HepG2 (cell line): Measurements from ENCODE around the gene ITK. TPM values are rescaled to one million over a fixed set of nuclear protein-coding genes. Genes with fewer than 3 reads are reported as not detected.
A peak's percentile ranks its signal among the peaks of the same experiment; 100 is the strongest.

Experiments
- ATAC-seq: fragments of 200-7000 bp; cut with Tn5 transposase; 3 replicates; pipeline ENCODE4 v1.9.1; 2020; ENCODE audit warnings: mild to moderate bottlenecking, moderate library complexity
- BruUV-seq: library from RNA; stranded (reverse); fragments of 400-500 nt; replicated peaks from 2 replicates; lab custom pipeline; 2021; lab: Mats Ljungman, UMichigan
- CTCF ChIA-PET: fragments of 300-600 bp; formaldehyde crosslinking; extraction: SDS; loops from one replicate; lab custom pipeline; 2021; ENCODE audit warnings: low total read pairs, inconsistent platforms, low intra/inter-chr PET ratio; lab: Yijun Ruan, JAX
- POLR2A ChIA-PET: fragments of 350-600 bp; sonication (Branson Sonifier 250); formaldehyde crosslinking; loops from one replicate; lab custom pipeline; 2020; ENCODE audit warnings: antibody characterized with exemption, inconsistent platforms; lab: Yijun Ruan, JAX
- DNase-seq: peaks from one replicate; pipeline ENCODE4 v3.0.0-alpha.2; 2015; ENCODE audit warnings: low spot score
- FAIRE-seq: peaks from 3 replicates; lab custom pipeline; 2011; peaks lifted over from hg19 to GRCh38; lab: Jason Lieb, UNC
- H2AFZ ChIP-seq: one replicate; pipeline ENCODE4 v1.6.1; 2011; ENCODE audit warnings: low read length, inconsistent platforms
- H3K27ac ChIP-seq: fragments of 300-600 bp; 3 replicates; pipeline ENCODE4 v1.8.0; 2011; ENCODE audit warnings: mixed run types, mild to moderate bottlenecking, mixed read lengths, low read length, inconsistent platforms; ENCODE audit not compliant: insufficient read depth; ENCODE audit errors: extremely low read length
- H3K27me3 ChIP-seq, 2 experiments: fragments of 200-600 bp in 1 of 2; 2 replicates in 1 of 2; 3 replicates in 1 of 2; pipeline versions ENCODE4 v1.6.0 to v1.8.0; 2011; ENCODE audit warnings: low read length in 2 of 2, mild to moderate bottlenecking in 2 of 2, moderate library complexity in 2 of 2, inconsistent platforms in 1 of 2; ENCODE audit not compliant: insufficient read depth in 2 of 2, control insufficient read depth in 1 of 2
- H3K36me3 ChIP-seq, 2 experiments: fragments of 200-600 bp in 1 of 2; replicated peaks in 1 of 2; 2 replicates in 1 of 2; 3 replicates in 1 of 2; pipeline versions ENCODE4 v1.5.1 to v1.8.0; 2011; ENCODE audit warnings: low read length in 2 of 2, inconsistent platforms in 1 of 2; ENCODE audit not compliant: insufficient read depth in 2 of 2, control insufficient read depth in 1 of 2
- H3K4me1 ChIP-seq: 2 replicates; pipeline ENCODE4 v1.5.1; 2012; ENCODE audit warnings: low read length, inconsistent platforms; ENCODE audit not compliant: insufficient read depth
- H3K4me2 ChIP-seq: 2 replicates; pipeline ENCODE4 v1.6.0; 2011; ENCODE audit warnings: low read depth, low read length, inconsistent platforms
- H3K4me3 ChIP-seq, 3 experiments: fragments of 200-600 bp in 1 of 3; sonication (generic), shearing (Covaris generic) in 1 of 3; replicated peaks in 1 of 3; 2 replicates each; pipeline ENCODE4 v1.5.1; 2011 to 2016; ENCODE audit warnings: low read length in 3 of 3, inconsistent platforms in 2 of 3, low read depth in 2 of 3, mild to moderate bottlenecking in 2 of 3, control low read depth in 1 of 3, mixed read lengths in 1 of 3; ENCODE audit not compliant: insufficient read depth in 1 of 3
- H3K79me2 ChIP-seq: one replicate; pipeline ENCODE4 v1.6.1; 2011; ENCODE audit warnings: low read length, inconsistent platforms; ENCODE audit not compliant: insufficient read depth
- H3K9ac ChIP-seq: 2 replicates; pipeline ENCODE4 v1.6.0; 2011; ENCODE audit warnings: mild to moderate bottlenecking, low read depth, low read length, inconsistent platforms; ENCODE audit not compliant: insufficient read depth
- H3K9me3 ChIP-seq: 2 replicates; pipeline ENCODE4 v1.5.1; 2012; ENCODE audit warnings: mild to moderate bottlenecking, low read length
- H4K20me1 ChIP-seq: 2 replicates; pipeline ENCODE4 v1.6.0; 2011; ENCODE audit warnings: inconsistent platforms, mild to moderate bottlenecking, low read length, moderate library complexity; ENCODE audit not compliant: insufficient read depth
- CTCF ChIP-seq: sonication (generic); formaldehyde crosslinking; IDR thresholded peaks from 2 replicates; pipeline ENCODE4 v1.5.0; 2020; ENCODE audit warnings: mild to moderate bottlenecking, missing genetic modification reagents, moderate library complexity
- RXRB ChIP-seq: IDR thresholded peaks from 2 replicates; pipeline ENCODE4 v1.6.1; 2016; ENCODE audit warnings: borderline replicate concordance, missing genetic modification reagents, missing compliant biosample characterization
- ZMAT3 ChIP-seq: sonication (generic); formaldehyde crosslinking; conservative IDR thresholded peaks from 2 replicates; pipeline ENCODE4 v1.7.0; 2021; ENCODE audit warnings: missing genetic modification reagents
- ZNF619 ChIP-seq: sonication (generic); formaldehyde crosslinking; IDR thresholded peaks from 2 replicates; pipeline ENCODE4 v1.4.0; 2020; ENCODE audit warnings: mild to moderate bottlenecking, missing genetic modification reagents
- ZSCAN25 ChIP-seq: sonication (generic); formaldehyde crosslinking; IDR thresholded peaks from 2 replicates; pipeline ENCODE4 v1.8.0; 2022; ENCODE audit warnings: mild to moderate bottlenecking, missing genetic modification reagents
- WGBS: methylation state at CpG from one replicate; pipeline ENCODE4 v1.1.6; 2017; ENCODE audit warnings: low lambda C conversion rate; 5-methylcytosine and 5-hydroxymethylcytosine counted together
- in situ Hi-C: cut with HindIII; loops from 2 replicates; pipeline ENCODE4 v1.10.0; 2017; ENCODE audit warnings: low pct_unique_long_range_greater_than_20kb; ENCODE audit not compliant: extremely low pct_ligation_motif_present
- intact Hi-C: fragments of 100-400 bp; cut with micrococcal nuclease; formaldehyde crosslinking; loops from one replicate; pipeline ENCODE4 v1.10.0; 2022; ENCODE audit not compliant: unreplicated experiment
- polyA plus RNA-seq, 8 experiments: library from polyadenylated mRNA; depleted of rRNA in 3 of 8; stranded (reverse) in 7 of 8; unstranded in 1 of 8; fragments of >200 nt; fragmentation: Illumina TruSeq in 4 of 8; extraction: Trizol in 4 of 8; gene quantifications; 2 replicates each; pipeline versions ENCODE4 v1.2.1 to v1.2.3, GENCODE V29; 2011 to 2016; ENCODE audit warnings: low read depth in 4 of 8, missing spikeins in 1 of 8, mixed read lengths in 1 of 8; ENCODE audit not compliant: insufficient read depth in 1 of 8
- total RNA-seq, 5 experiments: library from RNA; depleted of rRNA; stranded (reverse); fragments of >200 nt; fragmentation: Illumina TruSeq; extraction: Trizol; gene quantifications; 2 replicates each; pipeline ENCODE4 v1.2.3, GENCODE V29; 2016; ENCODE audit warnings: low read depth in 1 of 5
- TF ChIP-seq, protein P1 (sequence below): sonication (generic); formaldehyde crosslinking; IDR thresholded peaks from 2 replicates; pipeline ENCODE4 v1.5.1; 2020; ENCODE audit warnings: missing genetic modification reagents, mild to moderate bottlenecking, borderline replicate concordance

ITK gene
- total and polyA plus RNA-seq, 2 of the 13 experiments (the other 11 are each of a cell fraction or from before 2014, with no cell fraction given), result 0.01 TPM; not detected in 1

DNA sequence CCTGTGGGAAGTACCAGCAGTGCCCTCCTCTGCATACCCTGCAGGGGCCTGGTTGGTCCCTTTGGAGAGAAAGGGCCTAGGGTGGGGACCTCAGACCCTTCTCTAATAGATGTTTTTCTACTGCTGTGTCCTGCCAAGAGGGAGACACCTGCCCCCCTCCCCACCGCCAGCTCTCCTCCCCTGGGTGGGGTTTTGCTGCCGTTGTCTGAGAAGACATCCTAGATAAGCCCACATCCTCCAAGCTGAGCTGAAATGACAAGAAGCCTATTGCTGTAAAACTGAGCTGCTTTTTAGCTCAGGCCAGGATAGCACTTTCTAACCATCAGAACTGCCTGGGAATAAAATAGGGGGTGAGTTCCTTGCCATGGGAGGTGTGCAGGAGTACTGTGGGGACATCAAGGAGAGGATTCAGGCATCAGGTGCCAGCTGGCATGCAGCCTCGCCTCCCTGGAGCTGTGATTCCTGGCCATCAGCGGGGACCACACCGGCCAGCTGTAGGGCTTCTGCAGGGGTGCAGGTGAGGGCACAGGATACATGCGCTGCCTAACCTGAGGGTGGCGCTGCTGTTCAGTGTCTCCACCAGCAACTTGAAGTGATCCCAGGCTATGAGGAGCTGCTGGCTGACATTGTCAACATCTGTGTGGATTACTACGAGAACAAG is 123.2 kb downstream of the ITK start:
- no peak overlapping the region for H3K4me3 ChIP-seq
- H3K27ac ChIP-seq, result no peak overlapping the region
- no TSS peak for BruUV-seq
- in situ Hi-C loops, result no loop called here
- no peak for FAIRE-seq
- H3K27me3 ChIP-seq, result no peaks in the 10 kb centered on the region
- WGBS, result no CpG with 5 or more reads among the region's 8 CpGs
- no peak overlapping the region for H3K9ac ChIP-seq
- TF ChIP-seq ZSCAN25 (CRISPR knock-in tag) (peak; percentile 84), ZMAT3 (CRISPR knock-in tag) (no peak), RXRB (CRISPR knock-in tag) (no peak), CTCF (CRISPR knock-in tag) (peak; percentile 28; the same call in 1 of the 2 replicates), ZNF619 (CRISPR knock-in tag) (no peak)
- TF ChIP-seq, protein P1, sequence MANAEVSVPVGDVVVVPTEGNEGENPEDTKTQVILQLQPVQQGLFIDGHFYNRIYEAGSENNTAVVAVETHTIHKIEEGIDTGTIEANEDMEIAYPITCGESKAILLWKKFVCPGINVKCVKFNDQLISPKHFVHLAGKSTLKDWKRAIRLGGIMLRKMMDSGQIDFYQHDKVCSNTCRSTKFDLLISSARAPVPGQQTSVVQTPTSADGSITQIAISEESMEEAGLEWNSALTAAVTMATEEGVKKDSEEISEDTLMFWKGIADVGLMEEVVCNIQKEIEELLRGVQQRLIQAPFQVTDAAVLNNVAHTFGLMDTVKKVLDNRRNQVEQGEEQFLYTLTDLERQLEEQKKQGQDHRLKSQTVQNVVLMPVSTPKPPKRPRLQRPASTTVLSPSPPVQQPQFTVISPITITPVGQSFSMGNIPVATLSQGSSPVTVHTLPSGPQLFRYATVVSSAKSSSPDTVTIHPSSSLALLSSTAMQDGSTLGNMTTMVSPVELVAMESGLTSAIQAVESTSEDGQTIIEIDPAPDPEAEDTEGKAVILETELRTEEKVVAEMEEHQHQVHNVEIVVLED (CRISPR knock-in tag), result no peak
- ChIA-PET CTCF (no interaction called here), POLR2A (no interaction called here)
- no peaks in the 10 kb centered on the region for H3K9me3 ChIP-seq
- H4K20me1 ChIP-seq, result no peaks in the 10 kb centered on the region
- no peaks in the 10 kb centered on the region for H3K79me2 ChIP-seq
- no peak for DNase-seq
- H3K4me2 ChIP-seq, result no peak overlapping the region
- H2AFZ ChIP-seq, result no peak overlapping the region
- intact Hi-C loops, result no loop called here
- no peak for ATAC-seq
- H3K4me1 ChIP-seq, result 0 out of 2 replicates have a peak, but pooled peaks cover 7% of the 10 kb centered on the region
- peaks cover 8 to 21% of the 10 kb centered on the region in 2 experiments; a peak in 3 of 5 replicates for H3K36me3 ChIP-seq

Other genes with a start within 250 kb of the ITK start
- gene TIMD4, start 217.6 kb upstream of the ITK start, total RNA-seq (2016; rRNA removed; fragmentation: Illumina TruSeq; extraction: Trizol), result not detected in 2 replicates
- gene TIMD4, start 217.6 kb upstream of the ITK start, polyA plus RNA-seq (2011; rRNA removed), result 0.50 and 0.71 TPM in 2 replicates
- gene HAVCR1, start 121.7 kb upstream of the ITK start, total RNA-seq (2016; rRNA removed; fragmentation: Illumina TruSeq; extraction: Trizol), result 0.77 and 0.93 TPM in 2 replicates
- 12.3 and 14.1 TPM in 2 replicates for gene HAVCR1, start 121.7 kb upstream of the ITK start, polyA plus RNA-seq (2011; rRNA removed)
- gene HAVCR2, start 71.8 kb upstream of the ITK start, total RNA-seq (2016; rRNA removed; fragmentation: Illumina TruSeq; extraction: Trizol), result 0.07 TPM in 1 of 2 replicates, not detected in the other
- gene HAVCR2, start 71.8 kb upstream of the ITK start, polyA plus RNA-seq (2011; rRNA removed), result 0.16 and 1.4 TPM in 2 replicates
- 9.2 and 10.0 TPM in 2 replicates for gene MED7, start 38.0 kb upstream of the ITK start, total RNA-seq (2016; rRNA removed; fragmentation: Illumina TruSeq; extraction: Trizol)
- 9.2 and 9.4 TPM in 2 replicates for gene MED7, start 38.0 kb upstream of the ITK start, polyA plus RNA-seq (2011; rRNA removed)
- not detected in 2 replicates for gene GARIN3, start 14.6 kb upstream of the ITK start, total RNA-seq (2016; rRNA removed; fragmentation: Illumina TruSeq; extraction: Trizol)
- gene GARIN3, start 14.6 kb upstream of the ITK start, polyA plus RNA-seq (2011; rRNA removed), result not detected in 2 replicates
- 30.3 and 40.2 TPM in 2 replicates for gene CYFIP2, start 85.3 kb downstream of the ITK start, total RNA-seq (2016; rRNA removed; fragmentation: Illumina TruSeq; extraction: Trizol)
- gene CYFIP2, start 85.3 kb downstream of the ITK start, polyA plus RNA-seq (2011; rRNA removed), result 22.5 and 22.6 TPM in 2 replicates